HG03064 (cell line): ENCODE data around the gene MRPL36.
"Not testable (repeated sequence)": the region's sequence is repeated elsewhere in the genome, so short reads cannot be mapped to it uniquely, and the experiment has no call there.

Experiments
- ATAC-seq: cut with Tn5 transposase; IDR thresholded peaks from one replicate; pipeline ENCODE4 v1.9.1; 2021; ENCODE audit warnings: low read depth; ENCODE audit not compliant: unreplicated experiment

Gene MRPL36

GRCh38 chr5:1832511-1833250, 33.0 kb upstream of the MRPL36 start:
- no peak for ATAC-seq

GRCh38 chr5:1831677-1832313, 32.2 kb upstream of the MRPL36 start:
- ATAC-seq: no peak

DNA sequence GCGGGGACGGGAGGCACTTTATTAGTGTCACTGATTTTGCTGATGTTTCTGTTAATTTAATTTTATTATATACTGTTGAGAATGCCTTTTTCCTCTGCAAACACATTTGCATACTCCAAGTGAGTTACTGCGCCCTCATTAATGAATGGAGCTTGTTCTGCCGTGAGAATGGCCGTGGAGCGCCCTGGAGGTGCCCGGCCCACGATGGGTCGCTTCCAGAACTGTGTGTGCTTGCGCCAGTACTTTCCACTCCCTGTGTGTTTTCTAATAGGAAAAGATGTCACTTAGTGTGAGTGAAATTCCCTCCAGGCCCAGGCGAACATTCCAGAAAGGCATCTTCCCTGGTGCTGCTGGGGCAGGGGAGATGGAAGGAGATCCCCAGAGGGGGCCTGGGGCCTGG, 31.6 kb upstream of the MRPL36 start:
- ATAC-seq: no peak

DNA sequence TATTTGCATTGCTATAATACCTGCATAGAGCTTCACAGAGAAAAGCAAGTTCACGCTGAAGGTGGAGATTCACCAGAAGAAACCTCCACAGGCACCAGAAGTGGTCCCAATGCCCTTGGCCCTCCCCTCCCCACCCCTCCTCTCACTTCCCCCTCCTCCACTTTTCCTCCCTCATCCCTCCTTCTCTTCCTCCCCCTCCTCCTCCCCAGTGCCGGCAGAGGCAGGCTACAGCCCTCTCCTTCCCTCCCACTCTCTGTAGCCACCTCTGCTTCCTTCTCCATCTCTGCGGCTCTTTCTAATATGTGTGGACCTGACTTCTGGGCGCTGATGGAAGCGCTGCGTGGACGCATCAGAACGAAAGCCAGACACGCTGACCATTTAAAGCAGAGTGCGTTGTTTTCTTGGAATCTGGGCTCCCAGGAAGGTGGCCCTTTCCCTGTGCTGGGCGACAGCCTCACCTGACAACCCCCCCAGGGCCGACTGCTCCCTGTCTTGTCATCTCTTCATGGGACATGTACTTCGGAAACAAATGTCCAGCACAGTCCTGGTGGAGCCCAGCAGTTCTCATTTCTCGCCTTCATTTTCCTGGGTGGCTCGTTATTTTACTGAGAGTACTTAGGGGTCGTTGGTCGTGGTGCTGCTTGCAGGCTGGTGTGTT, 31.1 kb upstream of the MRPL36 start:
- no peak for ATAC-seq

DNA sequence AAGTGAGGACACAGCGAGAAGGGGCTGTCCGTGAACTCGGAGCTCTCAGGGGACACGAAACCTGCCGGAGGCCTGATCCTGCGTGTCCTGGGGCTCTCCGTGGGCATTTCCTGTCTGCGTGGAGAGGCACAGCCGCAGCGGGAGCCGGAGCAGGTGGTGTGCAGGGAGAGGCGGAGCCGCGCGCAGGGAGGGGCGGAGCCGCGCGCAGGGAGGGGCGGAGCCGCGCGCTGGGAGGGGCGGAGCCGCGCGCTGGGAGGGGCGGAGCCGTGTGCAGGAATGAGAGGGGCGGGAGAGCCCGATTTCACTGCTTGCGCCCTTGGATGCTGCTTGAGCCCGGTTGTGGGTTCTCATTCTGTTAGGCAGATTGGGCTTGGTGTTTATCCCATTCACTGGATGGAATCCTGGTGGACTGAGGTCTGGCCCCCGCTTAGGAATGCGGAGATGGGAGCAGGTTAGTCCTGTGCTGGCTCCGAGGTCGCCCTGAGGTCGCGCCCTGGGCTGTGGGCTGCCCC, 28.3 kb upstream of the MRPL36 start:
- ATAC-seq: no peak

GRCh38 chr5:1827025-1827885, 27.6 kb upstream of the MRPL36 start:
- ATAC-seq: no peak

DNA sequence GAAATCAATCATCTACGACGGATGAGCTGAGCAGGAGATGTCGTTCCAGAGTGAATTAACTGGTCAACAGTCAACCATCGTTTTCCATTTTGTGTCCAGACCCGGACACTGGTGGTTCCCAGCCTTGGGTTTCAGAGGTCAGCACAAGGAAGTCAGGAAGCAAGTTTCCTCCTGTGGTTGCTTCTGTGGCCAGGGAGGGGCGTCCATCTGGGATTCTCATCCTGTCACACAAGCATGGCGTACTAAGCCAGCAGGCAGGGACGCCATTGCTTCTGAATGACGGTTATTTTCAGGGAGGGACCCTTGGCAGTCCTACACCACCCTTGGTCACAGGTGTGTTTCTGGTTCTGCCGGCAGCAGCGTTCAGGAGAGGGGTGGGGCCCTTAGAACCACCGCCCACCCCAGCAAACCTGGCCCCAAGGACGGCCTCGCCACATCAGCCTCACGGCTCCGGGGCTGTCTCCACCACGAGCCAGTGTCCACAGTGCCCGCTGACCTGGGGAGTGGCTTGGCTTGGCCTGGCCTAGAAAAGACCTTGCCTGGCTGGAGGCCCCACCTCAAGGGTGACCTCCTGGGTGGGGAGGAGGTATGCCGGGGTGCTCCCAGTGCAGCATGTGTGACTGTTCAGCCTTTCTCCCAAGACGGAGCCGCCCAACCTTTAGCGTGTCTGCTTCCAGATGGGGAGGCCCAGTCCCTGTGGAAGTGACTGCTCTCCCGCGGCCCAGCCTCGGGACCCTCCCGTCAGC, 26.8 kb upstream of the MRPL36 start:
- no peak for ATAC-seq

DNA sequence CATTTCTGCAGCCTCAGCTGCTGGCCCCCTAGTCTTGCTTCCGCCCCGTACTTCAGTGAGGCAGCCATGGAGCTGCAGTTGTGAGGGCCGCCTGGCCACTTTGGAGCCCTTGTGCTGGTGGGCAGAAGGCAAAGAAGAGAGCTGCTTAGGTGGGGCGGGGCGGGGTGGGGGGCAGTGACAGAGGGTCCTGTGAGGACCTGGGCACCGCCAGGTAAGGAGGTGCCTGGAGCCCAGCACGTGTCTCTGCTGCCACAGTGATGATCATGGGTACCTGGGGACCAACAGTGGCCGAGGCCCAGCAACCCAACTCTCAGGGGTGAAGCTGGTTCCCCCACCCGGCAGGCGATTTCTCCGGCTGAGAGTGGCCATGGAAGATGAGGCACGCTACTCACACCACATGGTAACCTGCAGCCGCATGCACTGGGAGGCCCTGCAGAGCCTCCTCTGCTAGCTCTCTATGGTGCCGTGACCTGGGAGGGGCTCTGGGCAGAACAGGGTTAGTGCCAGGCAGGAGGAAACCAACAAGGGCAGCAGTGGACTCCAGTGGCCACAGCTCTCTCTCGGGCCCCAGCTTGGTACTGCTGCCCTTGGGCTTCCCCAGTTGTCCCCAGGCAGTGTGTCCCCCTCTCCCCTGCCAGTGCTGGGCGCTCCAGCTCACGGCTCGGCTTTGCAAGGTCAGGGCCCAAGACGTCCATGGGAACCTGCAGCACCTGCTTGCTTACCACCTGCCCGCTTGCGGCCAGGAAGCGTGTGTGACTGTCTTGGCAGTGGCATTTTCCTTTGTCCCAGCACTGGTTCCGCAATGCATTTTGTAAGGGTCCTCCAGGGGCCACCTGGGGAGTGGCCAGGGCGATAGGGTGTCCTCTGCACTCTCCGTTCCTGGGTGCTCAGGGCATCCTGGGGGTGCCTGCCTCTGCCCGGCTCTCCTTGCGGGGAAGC, 25.5 kb upstream of the MRPL36 start:
- no peak for ATAC-seq

DNA sequence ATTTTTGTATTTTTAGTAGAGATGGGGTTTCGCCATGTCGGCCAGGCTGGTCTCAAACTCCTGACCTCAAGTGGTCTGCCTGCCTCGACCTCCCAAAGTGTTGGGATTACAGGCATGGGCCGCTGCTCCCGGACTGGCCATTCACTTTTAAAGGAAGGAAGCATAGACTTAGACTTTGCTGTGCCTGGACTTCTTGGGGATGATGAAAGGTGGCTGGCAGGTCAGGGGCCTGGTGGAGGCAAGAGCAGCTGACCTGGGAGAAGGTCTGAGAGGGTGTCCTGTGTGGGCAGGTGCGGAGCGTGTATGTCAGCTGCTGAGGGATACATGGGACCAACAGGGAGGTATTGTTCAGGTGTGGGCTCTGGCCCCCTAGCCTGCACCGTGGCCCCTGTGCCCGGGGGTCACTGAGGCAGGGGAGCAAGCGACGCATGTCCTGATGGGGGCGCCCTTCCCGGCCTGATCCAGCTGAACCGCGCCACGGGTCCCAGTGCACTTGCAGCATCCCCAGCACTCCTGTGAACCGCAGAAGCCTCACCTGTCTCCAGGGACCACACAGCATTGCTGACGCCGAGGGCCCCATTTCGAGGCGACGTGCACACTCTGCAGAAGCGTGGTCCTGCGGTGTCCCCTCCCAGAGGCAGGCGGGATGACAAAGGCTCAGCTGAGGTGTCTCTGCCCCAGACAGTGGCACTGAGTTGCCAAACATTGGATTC, 24.6 kb upstream of the MRPL36 start:
- no peak for ATAC-seq

GRCh38 chr5:1823381-1824034, 23.9 kb upstream of the MRPL36 start:
- ATAC-seq: no peak

GRCh38 chr5:1821862-1822261, 22.2 kb upstream of the MRPL36 start:
- no peak for ATAC-seq

- ATAC-seq: no peak
Measured at GRCh38 chr5:1820926-1821325, 21.3 kb upstream of the MRPL36 start.

GRCh38 chr5:1820381-1820780, 20.7 kb upstream of the MRPL36 start:
- no peak for ATAC-seq

DNA sequence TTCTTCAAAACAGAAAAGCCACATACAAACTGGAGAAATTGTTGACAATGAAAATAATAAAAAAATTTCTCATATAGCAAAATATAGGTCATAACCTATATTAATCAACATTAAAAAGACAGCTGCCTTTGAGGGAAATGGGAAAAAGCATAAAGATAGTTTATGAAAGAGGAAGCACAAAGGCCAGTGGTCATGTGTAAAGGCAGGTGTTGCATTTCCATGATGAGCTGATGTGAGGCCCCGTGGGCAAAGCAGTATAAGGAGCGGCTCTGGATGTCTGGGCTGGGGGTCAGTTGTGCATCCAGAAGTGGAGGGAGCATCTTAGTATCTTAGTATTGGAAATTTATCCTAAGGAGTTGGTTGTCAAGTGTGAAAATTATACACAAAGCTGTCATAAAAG, 19.8 kb upstream of the MRPL36 start:
- ATAC-seq: no peak

DNA sequence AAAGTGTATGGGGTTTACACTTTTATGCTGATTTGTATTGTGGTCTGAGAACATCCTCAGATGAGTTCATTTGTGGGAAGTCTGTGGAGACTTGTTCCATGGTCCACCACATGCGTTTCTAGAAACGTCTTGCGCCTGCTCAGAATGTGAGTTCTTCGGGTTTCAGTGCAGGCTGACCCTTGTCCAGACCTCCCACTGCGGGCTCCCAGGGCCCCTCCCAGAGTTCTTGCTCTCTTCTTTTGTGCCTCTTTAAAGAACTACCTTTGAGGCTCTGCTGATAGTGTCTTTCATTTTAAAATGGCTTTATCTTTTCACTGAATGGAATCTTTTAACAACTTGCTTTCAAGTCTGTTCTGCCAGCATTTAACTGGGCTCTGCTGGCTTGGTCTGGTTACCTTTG, 19.1 kb upstream of the MRPL36 start:
- no peak for ATAC-seq

DNA sequence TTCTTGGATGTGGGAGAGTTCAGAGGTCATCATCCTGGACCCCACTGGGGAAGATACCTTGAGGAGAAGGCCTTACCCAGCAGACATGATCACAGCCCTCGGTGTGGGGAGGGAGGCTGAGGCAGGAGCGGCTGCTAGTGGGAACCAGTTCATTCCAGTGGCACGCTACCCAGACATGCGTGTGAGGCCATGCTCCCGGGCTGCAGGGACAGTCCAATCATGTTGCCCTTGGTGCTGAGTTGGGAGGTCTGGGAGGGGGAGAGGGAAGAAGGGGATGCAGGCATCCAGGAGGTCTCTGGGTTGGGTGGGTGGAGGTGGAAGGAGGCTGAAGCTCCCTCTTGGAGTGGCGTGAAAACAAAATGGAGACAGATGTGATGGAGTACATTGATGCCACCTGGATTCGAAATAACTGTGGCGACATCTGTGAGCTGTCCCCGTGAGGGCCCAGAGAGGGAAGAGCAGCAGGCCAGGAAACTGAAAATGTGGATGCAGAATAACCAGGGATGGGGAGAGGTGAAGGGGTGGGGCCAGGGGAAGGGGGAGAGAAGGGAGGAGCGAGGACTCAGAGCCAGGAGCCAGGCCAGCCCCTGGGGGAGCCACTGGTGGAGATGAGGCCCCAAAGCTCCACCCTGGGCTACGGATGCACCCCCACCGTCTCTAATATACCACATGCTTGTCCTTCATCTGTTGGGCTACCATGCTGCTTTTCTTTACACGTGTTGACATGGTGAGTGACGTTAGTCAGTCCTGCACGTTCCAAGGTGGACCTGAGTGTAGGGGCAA, 17.8 kb upstream of the MRPL36 start:
- ATAC-seq: no peak

DNA sequence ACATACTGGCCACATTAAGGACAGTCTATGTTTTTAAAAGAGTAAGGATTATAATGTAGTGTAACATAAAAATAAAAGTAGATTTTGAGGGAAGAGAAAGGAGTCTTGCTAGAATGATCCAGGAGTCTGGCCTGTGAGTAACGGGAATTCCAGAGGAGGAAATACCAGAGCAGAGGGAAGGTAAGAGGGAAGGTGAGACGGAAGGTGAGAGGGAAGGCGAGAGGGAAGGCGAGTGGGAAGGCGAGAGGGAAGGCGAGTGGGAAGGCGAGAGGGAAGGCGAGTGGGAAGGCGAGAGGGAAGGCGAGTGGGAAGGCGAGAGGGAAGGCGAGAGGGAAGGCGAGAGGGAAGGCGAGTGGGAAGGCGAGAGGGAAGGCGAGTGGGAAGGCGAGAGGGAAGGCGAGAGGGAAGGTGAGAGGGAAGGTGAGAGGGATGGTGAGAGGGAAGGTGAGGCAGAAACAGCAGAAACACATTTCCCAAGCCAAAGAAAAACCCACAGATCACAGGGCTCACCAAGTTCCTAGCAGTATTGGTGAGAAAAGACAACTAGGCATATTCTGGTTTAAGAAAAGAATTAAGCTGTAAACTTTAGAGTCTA, 17.0 kb upstream of the MRPL36 start:
- not testable (repeated sequence) for ATAC-seq
